Right ventricle myocardium superior (tissue), 1 donor: Measurements from ENCODE around the gene ASAP2. TPM values are rescaled to one million over a fixed set of nuclear protein-coding genes. Genes with fewer than 3 reads are reported as not detected.

Source experiments
- ATAC-seq: fragments of 200-7000 bp; cut with Tn5 transposase; one replicate; pipeline ENCODE4 v1.9.1; 2020; ENCODE audit warnings: mild to moderate bottlenecking; ENCODE audit not compliant: poor library complexity
- DNase-seq: peaks from one replicate; pipeline ENCODE4 v3.0.0-alpha.2; 2020
- intact Hi-C: fragments of 100-400 bp; cut with DNase I; formaldehyde crosslinking; loops from one replicate; pipeline ENCODE4 v1.11.2; 2022
- total RNA-seq: library from RNA; stranded (reverse); fragmentation: NEBNext Ultra II Directional; extraction: Animal tissue kit (Norgen Biotek cat#: 25700); gene quantifications from one replicate; pipeline ENCODE4 v1.2.1, GENCODE V29; 2021
- donor health status: DM: no; HTN: yes; CAD: no; lungs with severe emphysema.

Gene ASAP2
- total RNA-seq, 1 donor from 2014 or later, result 10.7 TPM

- DNase-seq (no peak), ATAC-seq (peak; percentile 56)
- intact Hi-C loops, result no loop called here
These were observed 75.8 kb downstream of the ASAP2 start for GRCh38 chr2:9282128-9283112.

- intact Hi-C loops, result no loop called here
- no peak for DNase-seq
- no peak for ATAC-seq
These were observed 78.1 kb downstream of the ASAP2 start for GRCh38 chr2:9284521-9285297.

- DNase-seq, result no peak
- no peak for ATAC-seq
- intact Hi-C loops, result no loop called here
These were observed 78.8 kb downstream of the ASAP2 start for GRCh38 chr2:9285385-9285920.

- DNase-seq (no peak), ATAC-seq (no peak)
- intact Hi-C loops, result no loop called here
These were observed 79.3 kb downstream of the ASAP2 start for GRCh38 chr2:9285921-9286320.

GRCh38 chr2:9286554-9287399 lies 80.2 kb downstream of the ASAP2 start:
- DNase-seq, result no peak
- intact Hi-C loops, result no loop called here
- ATAC-seq, result no peak

GRCh38 chr2:9287400-9288045 lies 80.9 kb downstream of the ASAP2 start:
- DNase-seq (no peak), ATAC-seq (no peak)
- intact Hi-C loops, result no loop called here

GRCh38 chr2:9288233-9288632 lies 81.6 kb downstream of the ASAP2 start:
- intact Hi-C loops, result no loop called here
- no peak for ATAC-seq
- DNase-seq, result no peak

GRCh38 chr2:9288681-9289338 lies 82.2 kb downstream of the ASAP2 start:
- DNase-seq, result no peak
- no peak for ATAC-seq
- intact Hi-C loops, result no loop called here

- DNase-seq, result no peak
- intact Hi-C loops, result no loop called here
- no peak for ATAC-seq
These were observed 84.7 kb downstream of the ASAP2 start for GRCh38 chr2:9291331-9291730.

- no peak for DNase-seq
- no peak for ATAC-seq
- intact Hi-C loops, result no loop called here
These were observed 85.3 kb downstream of the ASAP2 start for GRCh38 chr2:9291866-9292265.

GRCh38 chr2:9292426-9292825 lies 85.8 kb downstream of the ASAP2 start:
- intact Hi-C loops, result no loop called here
- DNase-seq (no peak), ATAC-seq (no peak)

GRCh38 chr2:9294764-9295163 lies 88.2 kb downstream of the ASAP2 start:
- intact Hi-C loops, result no loop called here
- DNase-seq, result no peak
- ATAC-seq, result no peak

- intact Hi-C loops, result no loop called here
- DNase-seq, result no peak
- no peak for ATAC-seq
These were observed 89.9 kb downstream of the ASAP2 start for GRCh38 chr2:9296559-9296958.

- intact Hi-C loops, result no loop called here
- ATAC-seq, result no peak
- no peak for DNase-seq
These were observed 90.5 kb downstream of the ASAP2 start for GRCh38 chr2:9297156-9297555.

GRCh38 chr2:9297807-9298206 lies 91.2 kb downstream of the ASAP2 start:
- ATAC-seq (no peak), DNase-seq (no peak)
- intact Hi-C loops, result no loop called here

- intact Hi-C loops, result no loop called here
- no peak for ATAC-seq
- no peak for DNase-seq
These were observed 92.0 kb downstream of the ASAP2 start for GRCh38 chr2:9298583-9298982.

- intact Hi-C loops, result no loop called here
- DNase-seq, result no peak
- no peak for ATAC-seq
These were observed 92.8 kb downstream of the ASAP2 start for GRCh38 chr2:9299161-9300100.
